ENCODE results near the gene ASXL1. TPM values are rescaled to one million over a fixed set of nuclear protein-coding genes. Genes with fewer than 3 reads are reported as not detected.

ASXL1 gene
- total RNA-seq: 32.1 and 51.8 TPM in 2 replicates

DNA sequence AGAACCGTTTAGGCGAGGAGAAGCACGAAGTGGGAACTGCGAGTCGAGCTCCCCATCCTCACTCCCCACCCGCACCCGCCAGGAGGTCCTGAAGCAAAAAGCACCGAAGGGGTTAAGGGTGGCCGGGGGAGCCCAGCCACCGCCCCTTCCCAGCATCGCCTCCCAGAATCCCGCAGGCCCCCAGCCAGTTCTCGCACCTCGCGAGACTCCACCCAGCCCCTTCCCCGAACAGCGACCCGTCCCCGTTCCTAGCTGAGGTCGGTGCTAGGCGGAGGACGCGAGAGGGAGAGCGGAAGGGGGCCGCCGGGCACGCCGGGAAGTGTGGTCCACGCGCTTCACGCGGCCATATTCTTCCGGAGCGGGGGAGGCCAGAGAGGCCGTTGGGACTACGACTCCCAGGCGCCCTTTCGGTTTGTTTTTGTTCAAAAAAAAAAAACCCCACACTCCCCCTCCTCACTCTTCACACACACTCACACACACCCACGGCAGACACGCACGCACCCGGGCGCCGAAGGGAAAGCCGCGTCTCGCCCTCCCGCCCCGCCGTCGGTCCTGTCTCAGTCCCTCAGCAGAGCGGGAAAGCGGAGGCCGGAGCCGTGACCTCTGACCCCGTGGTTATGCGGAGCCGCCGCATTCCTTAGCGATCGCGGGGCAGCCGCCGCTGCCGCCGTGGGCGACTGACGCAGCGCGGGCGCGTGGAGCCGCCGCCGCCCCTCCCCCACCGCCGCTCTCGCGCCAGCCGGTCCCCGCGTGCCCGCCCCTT lies at the start of gene ASXL1:
Gene ASXL1 (plus strand): TSS at position 463 of the 763 bp plus-strand sequence. CDS start 445 bp downstream, outside the sequence.

Other genes with a start within 250 kb of the ASXL1 start
- 31.4 and 48.1 TPM in 2 replicates for gene TM9SF4, start 248.6 kb upstream of the ASXL1 start, total RNA-seq
- gene PLAGL2, start 150.6 kb upstream of the ASXL1 start, total RNA-seq: 1.5 and 2.3 TPM in 2 replicates
- 50.0 and 66.8 TPM in 2 replicates for gene POFUT1, start 150.5 kb upstream of the ASXL1 start, total RNA-seq
- gene KIF3B, start 80.7 kb upstream of the ASXL1 start, total RNA-seq: 33.5 and 38.5 TPM in 2 replicates
- gene NOL4L, start 227.0 kb downstream of the ASXL1 start, total RNA-seq: 2.6 and 4.0 TPM in 2 replicates

Data from smooth muscle cell of trachea (primary cell).